ENCODE results near the gene PDE6C. TPM values are rescaled to one million over a fixed set of nuclear protein-coding genes. Genes with fewer than 3 reads are reported as not detected.
A peak's percentile ranks its signal among the peaks of the same experiment; 100 is the strongest.
"Not testable (repeated sequence)": the region's sequence is repeated elsewhere in the genome, so short reads cannot be mapped to it uniquely, and the experiment has no call there.

Gene PDE6C
- total RNA-seq, 1 donor from 2014 or later = 1.2 TPM

GRCh38 chr10:93630625-93631557, 18.6 kb downstream of the PDE6C start:
- peak; percentile 59 for DNase-seq (ENCODE audit: low spot score)

GRCh38 chr10:93639791-93640190, 27.5 kb downstream of the PDE6C start:
- no peak for DNase-seq (ENCODE audit: low spot score)

GRCh38 chr10:93652857-93653256, 40.5 kb downstream of the PDE6C start:
- DNase-seq (ENCODE audit: low spot score) = no peak

GRCh38 chr10:93654201-93654600, 41.9 kb downstream of the PDE6C start:
- DNase-seq (ENCODE audit: low spot score) = no peak

GRCh38 chr10:93656155-93656554, 43.8 kb downstream of the PDE6C start:
- DNase-seq (ENCODE audit: low spot score) = no peak

GRCh38 chr10:93657757-93658156, 45.4 kb downstream of the PDE6C start:
- no peak for DNase-seq (ENCODE audit: low spot score)

- no peak for DNase-seq (ENCODE audit: low spot score)
Observed at GRCh38 chr10:93666030-93666429, 53.7 kb downstream of the PDE6C start.

- DNase-seq (ENCODE audit: low spot score) = no peak
Observed at GRCh38 chr10:93667795-93668194, 55.5 kb downstream of the PDE6C start.

GRCh38 chr10:93670372-93670771, 58.0 kb downstream of the PDE6C start:
- DNase-seq (ENCODE audit: low spot score) = no peak

- no peak for DNase-seq (ENCODE audit: low spot score)
Observed at GRCh38 chr10:93671042-93671441, 58.7 kb downstream of the PDE6C start.

GRCh38 chr10:93672022-93672678, 59.8 kb downstream of the PDE6C start:
- DNase-seq (ENCODE audit: low spot score) = no peak

GRCh38 chr10:93672890-93673289, 60.6 kb downstream of the PDE6C start:
- no peak for DNase-seq (ENCODE audit: low spot score)

- no peak for DNase-seq (ENCODE audit: low spot score)
Observed at GRCh38 chr10:93673791-93674190, 61.5 kb downstream of the PDE6C start.

GRCh38 chr10:93678386-93678785, 66.0 kb downstream of the PDE6C start:
- DNase-seq (ENCODE audit: low spot score) = no peak

GRCh38 chr10:93678805-93679587, 66.7 kb downstream of the PDE6C start:
- DNase-seq (ENCODE audit: low spot score) = no peak

- peak; percentile 61 for DNase-seq (ENCODE audit: low spot score)
Observed at GRCh38 chr10:93680412-93681047, 68.2 kb downstream of the PDE6C start.

GRCh38 chr10:93687737-93688136, 75.4 kb downstream of the PDE6C start:
- no peak for DNase-seq (ENCODE audit: low spot score)

- no peak for DNase-seq (ENCODE audit: low spot score)
Observed at GRCh38 chr10:93695740-93696139, 83.4 kb downstream of the PDE6C start.

GRCh38 chr10:93696582-93696981, 84.2 kb downstream of the PDE6C start:
- not testable (repeated sequence) for DNase-seq (ENCODE audit: low spot score)

GRCh38 chr10:93697207-93697606, 84.9 kb downstream of the PDE6C start:
- DNase-seq (ENCODE audit: low spot score) = no peak

- no peak for DNase-seq (ENCODE audit: low spot score)
Observed at GRCh38 chr10:93701866-93702209, 89.5 kb downstream of the PDE6C start.
